Right lobe of liver (tissue), 6 donors: ENCODE data around the gene URB1. TPM values are rescaled to one million over a fixed set of nuclear protein-coding genes. Genes with fewer than 3 reads are reported as not detected.

Experiments
- ATAC-seq, 4 donors: fragments of 200-7000 bp; cut with Tn5 transposase; one replicate each; pipeline ENCODE4 v1.9.1; 2020; ENCODE audit warnings: mild to moderate bottlenecking in 4 of 4, moderate library complexity in 4 of 4
- DNase-seq, 3 donors: peaks; one replicate each; pipeline ENCODE4 v3.0.0-alpha.2; 2020
- H3K27ac ChIP-seq, 3 donors: fragments of 200-600 bp; one replicate each; pipeline ENCODE4 v1.8.0; 2022
- H3K27me3 ChIP-seq, 2 donors: fragments of 200-600 bp; one replicate each; pipeline ENCODE4 v1.8.0; 2022
- H3K36me3 ChIP-seq, 4 donors: fragments of 200-600 bp; sonication (generic) in 1 of 4; one replicate each; pipeline versions ENCODE4 v1.5.1 to v1.8.0; 2017 to 2022; ENCODE audit warnings: control low read depth in 1 of 4
- H3K4me1 ChIP-seq, 4 donors: fragments of 200-600 bp; sonication (generic) in 1 of 4; one replicate each; pipeline versions ENCODE4 v1.5.1 to v1.8.0; 2017 to 2022; ENCODE audit warnings: control low read depth in 1 of 4
- H3K4me3 ChIP-seq, 3 donors: fragments of 200-600 bp; one replicate each; pipeline ENCODE4 v1.8.0; 2022
- H3K9me3 ChIP-seq, 4 donors: fragments of 200-600 bp; sonication (generic) in 1 of 4; one replicate each; pipeline versions ENCODE4 v1.5.1 to v1.8.0; 2017 to 2022; ENCODE audit warnings: control low read depth in 1 of 4
- POLR2A ChIP-seq: fragments of 450-650 bp; IDR thresholded peaks from one replicate; pipeline ENCODE4 v1.6.1; 2017; ENCODE audit warnings: antibody characterized with exemption, mild to moderate bottlenecking
- WGBS: methylation state at CpG from one replicate; pipeline ENCODE4 v1.1.6; 2018; ENCODE audit warnings: low coverage, low lambda C conversion rate; ENCODE audit not compliant: insufficient coverage; ENCODE audit errors: missing lambda C conversion rate; 5-methylcytosine and 5-hydroxymethylcytosine counted together
- intact Hi-C, 2 donors: fragments of 100-400 bp; cut with DNase I; formaldehyde crosslinking; loops; one replicate each; pipeline versions ENCODE4 v1.11.2 to v1.14.1; 2022
- total RNA-seq, 6 experiments: library from RNA; depleted of rRNA in 2 of 6; stranded (reverse); fragments of >200 nt in 2 of 6; fragmentation: NEBNext Ultra II Directional in 3 of 6; extraction: Animal tissue kit (Norgen Biotek cat#: 25700) in 3 of 6; gene quantifications; one replicate each; pipeline versions ENCODE4 v1.1.0 to v1.2.4, GENCODE V29; 2016 to 2023
- TF ChIP-seq, protein P1 (sequence below), 4 donors: fragments of 200-600 bp in 3 of 4; fragments of 450-650 bp in 1 of 4; IDR thresholded peaks; one replicate each; pipeline versions ENCODE4 v1.5.1 to v1.8.0; 2016 to 2022; ENCODE audit warnings: antibody characterized with exemption in 4 of 4, mild to moderate bottlenecking in 2 of 4
- donor health status: DM: no; HTN: yes; CAD: no.
- donor health status: DM: no; HTN: no; CAD: no.
- donor health status: DM: no; HTN: no; CAD: no.
- donor health status: DM: no; HTN: yes; CAD: no.
- donor health status: DM: no; HTN: yes; CAD: no.

URB1 gene
- total RNA-seq, 6 experiments from 2014 or later: 6.3 to 13.6 (median 9.8) TPM

DNA sequence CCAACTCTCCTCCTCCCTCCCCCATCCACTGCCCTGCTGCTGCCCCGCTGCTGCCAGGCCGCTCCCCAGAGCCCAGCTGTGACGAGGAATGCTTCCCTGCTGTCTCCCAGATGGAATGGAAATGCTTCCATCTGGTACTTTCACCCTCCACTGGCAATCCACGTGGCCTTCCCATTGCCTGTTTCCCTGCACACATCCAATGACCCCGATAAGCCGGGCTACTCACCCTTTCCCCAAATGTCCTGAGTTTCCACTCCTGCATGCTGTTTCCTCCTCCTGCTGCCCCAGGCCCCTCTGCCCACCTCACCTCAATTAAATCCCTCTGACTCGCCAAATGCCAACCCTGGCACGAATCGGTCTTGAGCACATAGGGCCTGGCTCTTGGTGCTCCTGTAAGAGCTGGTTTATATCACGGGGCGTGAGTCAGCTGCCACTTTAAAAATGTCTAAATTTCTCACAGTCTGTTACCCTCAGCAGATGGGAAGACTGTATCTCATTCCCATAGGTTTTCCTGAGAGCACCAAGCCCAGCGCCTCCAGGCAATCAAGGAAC is 57.8 kb downstream of the URB1 start:
- intact Hi-C loops: no loop called here
- no peaks in the 10 kb centered on the region for H3K4me1 ChIP-seq
- no peak for TF ChIP-seq POLR2A
- TF ChIP-seq, protein P1, sequence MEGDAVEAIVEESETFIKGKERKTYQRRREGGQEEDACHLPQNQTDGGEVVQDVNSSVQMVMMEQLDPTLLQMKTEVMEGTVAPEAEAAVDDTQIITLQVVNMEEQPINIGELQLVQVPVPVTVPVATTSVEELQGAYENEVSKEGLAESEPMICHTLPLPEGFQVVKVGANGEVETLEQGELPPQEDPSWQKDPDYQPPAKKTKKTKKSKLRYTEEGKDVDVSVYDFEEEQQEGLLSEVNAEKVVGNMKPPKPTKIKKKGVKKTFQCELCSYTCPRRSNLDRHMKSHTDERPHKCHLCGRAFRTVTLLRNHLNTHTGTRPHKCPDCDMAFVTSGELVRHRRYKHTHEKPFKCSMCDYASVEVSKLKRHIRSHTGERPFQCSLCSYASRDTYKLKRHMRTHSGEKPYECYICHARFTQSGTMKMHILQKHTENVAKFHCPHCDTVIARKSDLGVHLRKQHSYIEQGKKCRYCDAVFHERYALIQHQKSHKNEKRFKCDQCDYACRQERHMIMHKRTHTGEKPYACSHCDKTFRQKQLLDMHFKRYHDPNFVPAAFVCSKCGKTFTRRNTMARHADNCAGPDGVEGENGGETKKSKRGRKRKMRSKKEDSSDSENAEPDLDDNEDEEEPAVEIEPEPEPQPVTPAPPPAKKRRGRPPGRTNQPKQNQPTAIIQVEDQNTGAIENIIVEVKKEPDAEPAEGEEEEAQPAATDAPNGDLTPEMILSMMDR (IDR thresholded peaks at IDR 0.05): no peak
- H3K27ac ChIP-seq: no peak overlapping the region
- DNase-seq (peak in 1 of 3 donors; percentile 32), ATAC-seq (peak in 1 of 4 donors; percentile 11)
- peaks cover 3 to 49% (median 14%) of the 10 kb centered on the region in 4 donors for H3K36me3 ChIP-seq
- no peaks in the 10 kb centered on the region for H3K27me3 ChIP-seq
- no peak overlapping the region for H3K4me3 ChIP-seq
- no peaks in the 10 kb centered on the region for H3K9me3 ChIP-seq
- WGBS: 86% methylated on average over 12 of the region's 12 CpGs

DNA sequence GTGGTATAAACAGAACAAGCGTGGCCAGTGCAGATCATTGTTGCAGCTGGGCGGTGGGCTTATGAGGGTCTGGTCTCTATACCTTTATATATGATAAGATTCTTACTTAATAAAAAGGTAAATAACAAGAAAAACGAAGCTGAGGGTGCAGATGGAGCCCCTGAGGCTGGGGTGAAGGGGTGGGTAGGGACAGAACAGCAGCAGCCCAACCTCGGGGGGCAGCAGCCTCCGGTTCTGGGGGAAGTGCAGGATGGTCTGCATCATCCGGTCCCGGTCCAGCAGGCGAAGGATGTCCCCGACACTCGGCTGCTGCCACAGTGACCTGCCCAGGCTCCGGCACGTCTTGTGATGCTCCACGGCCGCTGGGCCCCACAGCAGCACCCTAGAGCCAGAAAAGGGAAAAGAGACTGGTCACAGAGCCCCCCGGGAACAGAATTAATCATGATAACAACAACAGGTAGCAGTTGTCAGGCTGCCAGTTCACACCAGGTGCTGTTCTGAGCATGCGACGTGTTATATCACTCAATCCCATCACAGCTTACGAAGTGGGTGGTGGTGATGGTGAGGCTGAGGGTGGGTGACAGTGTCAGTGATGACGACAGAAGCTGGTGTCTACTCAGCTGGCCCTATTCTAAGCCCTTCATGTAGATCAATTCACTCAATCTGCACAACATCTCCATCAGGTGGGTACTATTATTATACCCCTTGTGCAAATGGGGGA is 58.7 kb downstream of the URB1 start:
- ATAC-seq: no peak
- Histone ChIP-seq H3K4me1 (no peaks in the 10 kb centered on the region), H3K27me3 (no peaks in the 10 kb centered on the region), H3K36me3 (peaks cover 3 to 45% (median 15%) of the 10 kb centered on the region in 4 donors), H3K27ac (no peak overlapping the region), H3K4me3 (no peak overlapping the region), H3K9me3 (no peaks in the 10 kb centered on the region)
- intact Hi-C loops: no loop called here
- peak in 1 of 3 donors; percentile 23 for DNase-seq
- 93% methylated on average over 7 of the region's 19 CpGs for WGBS
- no peak for TF ChIP-seq POLR2A
- TF ChIP-seq, protein P1 (IDR thresholded peaks at IDR 0.05): no peak

DNA sequence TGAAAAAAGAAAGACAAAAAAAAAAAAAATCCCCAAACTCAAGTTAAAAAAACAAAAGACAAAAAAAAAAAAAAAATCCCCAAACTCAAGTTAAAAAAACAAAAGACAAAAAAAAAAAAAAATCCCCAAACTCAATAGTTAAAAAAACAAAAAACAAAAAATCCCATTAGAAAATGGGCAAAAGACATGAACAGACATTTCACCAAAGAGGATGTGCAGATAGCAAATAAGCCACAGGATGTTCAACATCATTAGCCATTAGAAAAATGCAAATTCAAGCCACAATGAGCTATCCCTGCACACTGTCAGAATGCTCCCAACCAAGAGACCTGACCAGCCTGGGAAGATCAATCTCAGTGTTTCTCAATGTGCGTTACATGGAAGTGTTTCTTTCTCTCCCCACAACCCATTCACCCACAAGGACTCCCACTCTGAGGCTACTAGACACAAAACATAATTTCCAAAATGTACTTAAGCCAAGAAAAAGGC is 60.3 kb downstream of the URB1 start:
- WGBS: 100% methylated on average over 1 of the region's 1 CpG
- Histone ChIP-seq H3K4me1 (no peaks in the 10 kb centered on the region), H3K27me3 (no peaks in the 10 kb centered on the region), H3K36me3 (peaks cover 3 to 29% (median 10%) of the 10 kb centered on the region in 4 donors), H3K4me3 (no peak overlapping the region), H3K27ac (no peak overlapping the region), H3K9me3 (no peaks in the 10 kb centered on the region)
- ATAC-seq: no peak
- intact Hi-C loops: no loop called here
- DNase-seq: no peak
- TF ChIP-seq POLR2A: no peak

DNA sequence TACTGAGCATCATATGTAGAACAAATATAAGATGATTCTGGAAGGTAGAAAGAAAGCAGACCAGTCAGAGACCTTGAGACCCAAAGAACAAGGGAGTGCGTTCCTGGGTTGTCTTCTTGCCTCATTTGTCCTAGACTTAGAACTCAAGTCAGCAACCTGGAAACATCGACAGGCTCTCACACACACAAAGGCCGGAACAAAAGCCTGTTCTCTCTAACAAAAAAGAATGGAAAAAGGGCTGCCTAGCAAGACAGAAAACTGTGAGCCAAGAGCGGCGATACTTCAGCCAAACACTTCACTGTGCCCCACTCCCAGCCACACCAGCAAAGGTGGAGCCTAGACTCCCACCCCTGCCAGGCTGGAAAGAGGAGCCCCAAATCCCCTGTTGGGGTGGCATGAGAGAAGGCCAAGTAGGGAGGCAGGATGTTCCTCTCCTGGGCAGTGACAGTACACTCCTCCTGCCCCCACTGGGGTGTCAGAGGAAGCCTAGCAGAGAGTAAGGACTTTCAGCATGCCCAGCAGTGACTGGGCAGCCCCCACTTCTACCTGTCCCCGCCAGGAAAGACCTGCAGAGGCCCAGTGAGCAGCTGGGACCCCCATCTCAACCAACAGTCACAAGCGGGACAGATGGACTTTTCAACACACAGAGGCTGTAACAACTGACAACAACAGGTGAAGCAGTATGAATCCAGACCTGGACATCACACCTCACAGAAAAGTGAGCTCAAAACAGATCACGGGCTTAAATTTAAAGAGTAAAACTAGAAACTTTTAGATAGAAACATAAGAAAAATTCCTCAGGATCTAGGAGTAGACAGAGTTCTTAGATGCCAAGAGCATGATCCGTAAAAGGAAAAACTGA is 61.1 kb downstream of the URB1 start:
- H3K36me3 ChIP-seq: peaks cover 3 to 30% (median 10%) of the 10 kb centered on the region in 4 donors
- no peak for ATAC-seq

More for the DNA sequence above, 61.1 kb downstream of the URB1 start:
- no peaks in the 10 kb centered on the region for H3K9me3 ChIP-seq
- H3K4me3 ChIP-seq: no peak overlapping the region
- H3K4me1 ChIP-seq: no peaks in the 10 kb centered on the region
- H3K27ac ChIP-seq: no peak overlapping the region
- WGBS: 95% methylated on average over 7 of the region's 9 CpGs
- TF ChIP-seq, protein P1 (IDR thresholded peaks at IDR 0.05): no peak
- TF ChIP-seq POLR2A: no peak
- no peaks in the 10 kb centered on the region for H3K27me3 ChIP-seq
- intact Hi-C loops: no loop called here
- DNase-seq: peak in 1 of 3 donors; percentile 23
